ENCODE measurements around the gene AGAP3.

DNA sequence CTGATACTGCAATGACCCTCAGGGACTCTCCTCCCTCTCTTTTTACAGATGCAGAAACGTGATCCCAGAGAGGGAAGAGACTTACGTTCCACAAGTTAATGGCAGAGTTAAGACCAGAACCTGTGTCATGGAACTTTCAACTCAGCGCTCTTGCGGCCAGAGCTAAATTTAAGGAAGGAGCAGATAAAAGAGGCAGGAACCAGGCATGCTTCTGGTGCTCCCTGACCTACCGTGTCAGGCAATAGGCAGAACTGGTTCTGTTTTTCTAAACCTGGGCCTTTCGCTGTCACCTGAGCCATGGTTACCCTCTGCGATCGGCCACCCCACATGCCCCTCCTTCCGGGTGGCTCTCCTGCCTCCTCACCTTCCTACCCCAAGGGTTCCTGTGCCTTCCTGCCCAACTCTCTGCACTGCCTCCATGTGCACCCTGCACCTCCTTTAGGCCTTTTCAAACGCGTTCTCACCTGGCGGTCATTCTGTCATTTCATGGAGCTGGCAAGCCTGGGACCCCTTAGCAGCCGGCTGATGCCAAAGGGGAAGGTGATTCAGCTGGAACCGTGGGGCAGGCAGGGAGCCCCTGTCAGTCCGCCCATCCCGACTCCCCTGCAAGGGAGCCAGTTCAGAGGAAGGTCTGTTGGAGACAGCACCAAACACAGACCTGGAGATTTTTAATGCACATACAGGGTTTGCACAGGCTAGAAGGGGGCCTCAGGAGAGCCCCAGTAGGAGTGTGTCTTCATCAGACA lies 88.9 kb downstream of the AGAP3 start:
- TF ChIP-seq, protein P1, sequence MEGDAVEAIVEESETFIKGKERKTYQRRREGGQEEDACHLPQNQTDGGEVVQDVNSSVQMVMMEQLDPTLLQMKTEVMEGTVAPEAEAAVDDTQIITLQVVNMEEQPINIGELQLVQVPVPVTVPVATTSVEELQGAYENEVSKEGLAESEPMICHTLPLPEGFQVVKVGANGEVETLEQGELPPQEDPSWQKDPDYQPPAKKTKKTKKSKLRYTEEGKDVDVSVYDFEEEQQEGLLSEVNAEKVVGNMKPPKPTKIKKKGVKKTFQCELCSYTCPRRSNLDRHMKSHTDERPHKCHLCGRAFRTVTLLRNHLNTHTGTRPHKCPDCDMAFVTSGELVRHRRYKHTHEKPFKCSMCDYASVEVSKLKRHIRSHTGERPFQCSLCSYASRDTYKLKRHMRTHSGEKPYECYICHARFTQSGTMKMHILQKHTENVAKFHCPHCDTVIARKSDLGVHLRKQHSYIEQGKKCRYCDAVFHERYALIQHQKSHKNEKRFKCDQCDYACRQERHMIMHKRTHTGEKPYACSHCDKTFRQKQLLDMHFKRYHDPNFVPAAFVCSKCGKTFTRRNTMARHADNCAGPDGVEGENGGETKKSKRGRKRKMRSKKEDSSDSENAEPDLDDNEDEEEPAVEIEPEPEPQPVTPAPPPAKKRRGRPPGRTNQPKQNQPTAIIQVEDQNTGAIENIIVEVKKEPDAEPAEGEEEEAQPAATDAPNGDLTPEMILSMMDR (IDR thresholded peaks at IDR 0.05), result no peak
- no peak for TF ChIP-seq POLR2A (IDR thresholded peaks at IDR 0.05)

Measured in ovary (tissue), 3 donors.